ENCODE data around the gene TCIRG1. TPM values are rescaled to one million over a fixed set of nuclear protein-coding genes. Genes with fewer than 3 reads are reported as not detected.
A peak's percentile ranks its signal among the peaks of the same experiment; 100 is the strongest.

TCIRG1 gene
- total RNA-seq, 1 experiment from 2014 or later: 51.1 TPM

DNA sequence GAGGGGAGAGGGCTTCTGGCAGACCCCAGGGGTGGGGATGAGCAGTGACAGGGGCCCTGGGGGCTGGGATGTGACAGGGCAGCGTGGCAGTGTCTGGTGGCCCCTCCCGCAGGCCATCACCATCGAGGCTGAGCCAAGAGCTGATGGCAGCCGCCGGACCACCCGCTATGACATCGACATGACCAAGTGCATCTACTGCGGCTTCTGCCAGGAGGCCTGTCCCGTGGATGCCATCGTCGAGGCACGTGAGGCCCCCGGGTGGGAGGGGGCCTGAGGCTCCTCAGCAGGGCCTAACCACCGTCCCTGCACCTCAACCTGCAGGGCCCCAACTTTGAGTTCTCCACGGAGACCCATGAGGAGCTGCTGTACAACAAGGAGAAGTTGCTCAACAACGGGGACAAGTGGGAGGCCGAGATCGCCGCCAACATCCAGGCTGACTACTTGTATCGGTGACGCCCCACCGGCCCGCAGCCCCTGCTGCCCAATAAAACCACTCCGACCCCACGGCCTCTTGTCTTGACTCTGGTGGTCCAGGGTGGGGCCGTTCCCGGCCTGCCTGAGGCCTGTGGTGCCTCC is 2.6 kb upstream of the TCIRG1 start:
- Mint-ChIP-seq H3K27me3 (ENCODE audit: low read depth) (no peaks in the 10 kb centered on the region), H3K4me1 (peaks cover 19% of the 10 kb centered on the region), H3K27ac (no peak overlapping the region), H3K4me3 (no peak overlapping the region), H3K9me3 (no peaks in the 10 kb centered on the region), H3K36me3 (peaks cover 9% of the 10 kb centered on the region)
- ChIA-PET CTCF (interaction anchor here (0.9 to 1.1 kb wide), 2 partner anchors 12 to 14 kb away, joined by 3 read pairs; no protein-coding TSS in a partner anchor), POLR2A (no interaction called here)
- TF ChIP-seq ZNF423 (CRISPR knock-in tag; IDR thresholded peaks at IDR 0.05): no peak
- TF ChIP-seq NFATC4 (CRISPR knock-in tag; IDR thresholded peaks at IDR 0.05): 0 out of 2 replicates have a peak, but pooled peaks have one; percentile 47
- ATAC-seq: no peak
- DNase-seq (ENCODE audit: low spot score): no peak

- TF ChIP-seq SMAD3 (CRISPR knock-in tag; IDR thresholded peaks at IDR 0.05; ENCODE audit: borderline replicate concordance): no peak
- no peak for TF ChIP-seq MXD4 (CRISPR knock-in tag; IDR thresholded peaks at IDR 0.05; ENCODE audit: borderline replicate concordance)
- TF ChIP-seq, protein P1, sequence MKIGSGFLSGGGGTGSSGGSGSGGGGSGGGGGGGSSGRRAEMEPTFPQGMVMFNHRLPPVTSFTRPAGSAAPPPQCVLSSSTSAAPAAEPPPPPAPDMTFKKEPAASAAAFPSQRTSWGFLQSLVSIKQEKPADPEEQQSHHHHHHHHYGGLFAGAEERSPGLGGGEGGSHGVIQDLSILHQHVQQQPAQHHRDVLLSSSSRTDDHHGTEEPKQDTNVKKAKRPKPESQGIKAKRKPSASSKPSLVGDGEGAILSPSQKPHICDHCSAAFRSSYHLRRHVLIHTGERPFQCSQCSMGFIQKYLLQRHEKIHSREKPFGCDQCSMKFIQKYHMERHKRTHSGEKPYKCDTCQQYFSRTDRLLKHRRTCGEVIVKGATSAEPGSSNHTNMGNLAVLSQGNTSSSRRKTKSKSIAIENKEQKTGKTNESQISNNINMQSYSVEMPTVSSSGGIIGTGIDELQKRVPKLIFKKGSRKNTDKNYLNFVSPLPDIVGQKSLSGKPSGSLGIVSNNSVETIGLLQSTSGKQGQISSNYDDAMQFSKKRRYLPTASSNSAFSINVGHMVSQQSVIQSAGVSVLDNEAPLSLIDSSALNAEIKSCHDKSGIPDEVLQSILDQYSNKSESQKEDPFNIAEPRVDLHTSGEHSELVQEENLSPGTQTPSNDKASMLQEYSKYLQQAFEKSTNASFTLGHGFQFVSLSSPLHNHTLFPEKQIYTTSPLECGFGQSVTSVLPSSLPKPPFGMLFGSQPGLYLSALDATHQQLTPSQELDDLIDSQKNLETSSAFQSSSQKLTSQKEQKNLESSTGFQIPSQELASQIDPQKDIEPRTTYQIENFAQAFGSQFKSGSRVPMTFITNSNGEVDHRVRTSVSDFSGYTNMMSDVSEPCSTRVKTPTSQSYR (CRISPR knock-in tag; IDR thresholded peaks at IDR 0.05): no peak
- no peak for TF ChIP-seq ZNF219 (CRISPR knock-in tag; IDR thresholded peaks at IDR 0.05; ENCODE audit: borderline replicate concordance)
- no peak for TF ChIP-seq SOX15 (CRISPR knock-in tag; IDR thresholded peaks at IDR 0.05)
- no peak for TF ChIP-seq JAZF1 (CRISPR knock-in tag; IDR thresholded peaks at IDR 0.05)
- no peak for TF ChIP-seq NR2C2 (CRISPR knock-in tag; IDR thresholded peaks at IDR 0.05)
- TF ChIP-seq TEAD4 (CRISPR knock-in tag; IDR thresholded peaks at IDR 0.05): no peak
- TF ChIP-seq AFF4 (CRISPR knock-in tag; IDR thresholded peaks at IDR 0.05; ENCODE audit: borderline replicate concordance): no peak
- no peak for TF ChIP-seq TEAD1 (CRISPR knock-in tag; IDR thresholded peaks at IDR 0.05)
- TF ChIP-seq NFYB (CRISPR knock-in tag; conservative IDR thresholded peaks at IDR 0.05; ENCODE audit: low read depth): no peak
- TF ChIP-seq, protein P2, sequence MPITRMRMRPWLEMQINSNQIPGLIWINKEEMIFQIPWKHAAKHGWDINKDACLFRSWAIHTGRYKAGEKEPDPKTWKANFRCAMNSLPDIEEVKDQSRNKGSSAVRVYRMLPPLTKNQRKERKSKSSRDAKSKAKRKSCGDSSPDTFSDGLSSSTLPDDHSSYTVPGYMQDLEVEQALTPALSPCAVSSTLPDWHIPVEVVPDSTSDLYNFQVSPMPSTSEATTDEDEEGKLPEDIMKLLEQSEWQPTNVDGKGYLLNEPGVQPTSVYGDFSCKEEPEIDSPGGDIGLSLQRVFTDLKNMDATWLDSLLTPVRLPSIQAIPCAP (CRISPR knock-in tag; IDR thresholded peaks at IDR 0.05): no peak
- no peak for TF ChIP-seq SP1 (CRISPR knock-in tag; conservative IDR thresholded peaks at IDR 0.05)
- no peak for TF ChIP-seq ZNF671 (CRISPR knock-in tag; IDR thresholded peaks at IDR 0.05)
- no peak for TF ChIP-seq KAT7 (CRISPR knock-in tag; IDR thresholded peaks at IDR 0.05; ENCODE audit: borderline replicate concordance)
- TF ChIP-seq MAX (CRISPR knock-in tag; IDR thresholded peaks at IDR 0.05): no peak
- ChIA-PET CTCF (interaction anchor here (0.9 to 1.6 kb wide), 2 partner anchors 11 to 16 kb away, joined by 3 to 5 read pairs; no protein-coding TSS in a partner anchor), POLR2A (no interaction called here)
- H3K36me3 Mint-ChIP-seq: peaks cover 9% of the 10 kb centered on the region
- H3K27ac Mint-ChIP-seq: 0 out of 2 replicates have a peak overlapping the region, but pooled peaks have one; percentile 60
- no peaks in the 10 kb centered on the region for H3K27me3 Mint-ChIP-seq (ENCODE audit: low read depth)
- H3K9me3 Mint-ChIP-seq: no peaks in the 10 kb centered on the region
- DNase-seq (ENCODE audit: low spot score): no peak
- ATAC-seq: no peak
- H3K4me3 Mint-ChIP-seq: no peak overlapping the region
- H3K4me1 Mint-ChIP-seq: peaks cover 16% of the 10 kb centered on the region
Observed at GRCh38 chr11:68036717-68037239, 2.0 kb upstream of the TCIRG1 start.

Measured in WTC11 (cell line).